ENCODE data around the gene RCAN2.
"Not testable (repeated sequence)": the region's sequence is repeated elsewhere in the genome, so short reads cannot be mapped to it uniquely, and the experiment has no call there.

Gene RCAN2

DNA sequence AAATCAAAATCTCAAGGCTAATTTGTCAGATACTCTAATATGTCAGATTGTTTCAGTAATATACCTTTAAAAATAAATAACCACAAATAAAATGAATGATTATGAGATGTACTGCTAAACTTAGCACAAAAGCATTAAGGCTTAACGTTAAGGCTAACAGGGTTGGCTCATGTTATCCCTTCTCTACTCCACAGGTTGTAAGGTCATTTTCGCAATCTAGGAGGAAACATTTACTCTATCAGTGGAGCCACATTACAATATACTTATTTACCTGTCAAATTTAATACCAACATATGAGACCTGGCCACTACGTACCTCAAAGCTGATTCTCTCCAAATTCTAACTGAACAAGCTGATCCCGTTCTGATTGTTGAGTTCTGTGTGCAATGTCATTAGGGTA, 95.7 kb downstream of the RCAN2 start:
- TF ChIP-seq TAF1 (IDR thresholded peaks at IDR 0.05; ENCODE audit: borderline replicate concordance, low read depth, low read length) (no peak), POLR2AphosphoS5 (IDR thresholded peaks at IDR 0.05; ENCODE audit: low read depth, low read length) (no peak), POLR2A (IDR thresholded peaks at IDR 0.05; ENCODE audit: low read depth, low read length) (no peak)
- FAIRE-seq: no peak
- DNase-seq (ENCODE audit: insufficient read length): no peak

DNA sequence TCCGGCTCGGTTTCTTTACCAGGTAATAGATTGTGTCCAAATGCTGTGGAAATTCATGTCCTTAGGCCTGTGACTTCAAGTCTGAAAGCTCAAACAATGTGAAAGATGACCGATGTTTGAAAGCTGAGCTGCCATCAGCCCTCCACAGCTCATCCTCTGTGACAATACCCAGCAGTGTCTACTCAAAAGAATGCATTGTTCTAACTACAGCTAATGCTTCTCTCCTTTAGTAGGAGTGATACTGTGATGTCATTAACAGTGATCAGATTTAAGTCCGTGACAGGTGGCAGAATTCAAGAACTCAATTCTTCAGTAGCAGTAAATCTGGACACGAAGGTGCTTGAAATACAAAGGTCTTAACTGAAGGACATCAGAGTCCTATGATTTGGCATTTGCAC, 97.3 kb downstream of the RCAN2 start:
- no peak for FAIRE-seq
- DNase-seq (ENCODE audit: insufficient read length): no peak
- no peak for TF ChIP-seq POLR2AphosphoS5 (IDR thresholded peaks at IDR 0.05; ENCODE audit: low read depth, low read length)

GRCh38 chr6:46393161-46393939, 97.9 kb downstream of the RCAN2 start:
- FAIRE-seq: no peak
- TF ChIP-seq POLR2A (IDR thresholded peaks at IDR 0.05; ENCODE audit: low read depth, low read length) (no peak), TAF1 (IDR thresholded peaks at IDR 0.05; ENCODE audit: borderline replicate concordance, low read depth, low read length) (no peak), POLR2AphosphoS5 (IDR thresholded peaks at IDR 0.05; ENCODE audit: low read depth, low read length) (no peak)
- DNase-seq (ENCODE audit: insufficient read length): no peak

DNA sequence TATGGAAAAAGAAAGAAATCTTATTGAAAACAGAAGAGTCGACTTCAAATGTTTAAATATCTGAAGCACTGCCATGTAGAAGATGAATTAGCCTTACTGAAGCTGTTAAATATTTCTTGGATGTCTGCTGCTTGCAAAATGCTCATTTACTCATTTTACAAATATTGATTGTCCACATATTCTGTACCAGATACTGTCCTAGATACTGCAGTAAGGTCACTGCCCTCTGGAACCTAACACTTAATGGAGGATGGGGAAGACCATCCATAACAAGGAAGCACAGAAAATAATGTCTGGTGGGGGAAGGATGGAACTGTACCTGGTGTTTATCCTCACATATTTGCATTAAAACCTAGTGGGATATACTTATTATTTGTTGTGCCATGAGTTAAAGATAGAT, 99.0 kb downstream of the RCAN2 start:
- DNase-seq (ENCODE audit: insufficient read length): no peak
- TF ChIP-seq POLR2A (IDR thresholded peaks at IDR 0.05; ENCODE audit: low read depth, low read length): no peak
- no peak for TF ChIP-seq POLR2AphosphoS5 (IDR thresholded peaks at IDR 0.05; ENCODE audit: low read depth, low read length)
- TF ChIP-seq TAF1 (IDR thresholded peaks at IDR 0.05; ENCODE audit: borderline replicate concordance, low read depth, low read length): no peak
- FAIRE-seq: no peak

- DNase-seq (ENCODE audit: insufficient read length) (no peak), FAIRE-seq (no peak)
- no peak for TF ChIP-seq POLR2A (IDR thresholded peaks at IDR 0.05; ENCODE audit: low read depth, low read length)
- TF ChIP-seq POLR2AphosphoS5 (IDR thresholded peaks at IDR 0.05; ENCODE audit: low read depth, low read length): no peak
- TF ChIP-seq TAF1 (IDR thresholded peaks at IDR 0.05; ENCODE audit: borderline replicate concordance, low read depth, low read length): no peak
These were observed 100.9 kb downstream of the RCAN2 start for GRCh38 chr6:46390153-46390876.

- DNase-seq (ENCODE audit: insufficient read length); FAIRE-seq: not testable (repeated sequence)
These were observed 103.5 kb downstream of the RCAN2 start for GRCh38 chr6:46387728-46388127.

- no peak for TF ChIP-seq POLR2A (IDR thresholded peaks at IDR 0.05; ENCODE audit: low read depth, low read length)
- no peak for TF ChIP-seq POLR2AphosphoS5 (IDR thresholded peaks at IDR 0.05; ENCODE audit: low read depth, low read length)
- TF ChIP-seq TAF1 (IDR thresholded peaks at IDR 0.05; ENCODE audit: borderline replicate concordance, low read depth, low read length): no peak
- no peak for DNase-seq (ENCODE audit: insufficient read length)
- FAIRE-seq: no peak
These were observed 109.7 kb downstream of the RCAN2 start for GRCh38 chr6:46381579-46381978.

DNA sequence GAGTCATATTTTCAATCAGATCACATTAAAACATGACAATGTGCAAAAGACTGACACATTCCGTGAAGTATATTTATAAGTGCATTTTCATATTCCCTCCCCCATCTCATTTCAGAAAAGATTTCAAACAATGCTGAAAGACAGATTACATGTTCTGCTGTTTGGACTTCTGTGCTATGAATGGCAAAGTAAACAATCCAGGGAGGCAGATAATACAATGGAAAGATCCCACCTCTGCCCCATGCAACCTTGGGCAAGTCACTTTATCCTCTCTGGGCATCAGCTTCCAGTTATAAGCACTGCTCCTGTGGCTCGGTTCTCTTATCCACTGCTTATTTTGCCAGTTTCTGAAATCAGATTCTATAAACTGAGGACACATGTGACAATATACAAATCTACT, 110.2 kb downstream of the RCAN2 start:
- FAIRE-seq: peak; percentile 70
- TF ChIP-seq TAF1 (IDR thresholded peaks at IDR 0.05; ENCODE audit: borderline replicate concordance, low read depth, low read length) (no peak), POLR2A (IDR thresholded peaks at IDR 0.05; ENCODE audit: low read depth, low read length) (no peak), POLR2AphosphoS5 (IDR thresholded peaks at IDR 0.05; ENCODE audit: low read depth, low read length) (no peak)

GRCh38 chr6:46380152-46380807, 111.0 kb downstream of the RCAN2 start:
- no peak for FAIRE-seq
- DNase-seq (ENCODE audit: insufficient read length): no peak
- TF ChIP-seq TAF1 (IDR thresholded peaks at IDR 0.05; ENCODE audit: borderline replicate concordance, low read depth, low read length) (no peak), POLR2AphosphoS5 (IDR thresholded peaks at IDR 0.05; ENCODE audit: low read depth, low read length) (no peak), POLR2A (IDR thresholded peaks at IDR 0.05; ENCODE audit: low read depth, low read length) (no peak)

More for the DNA sequence above, 110.2 kb downstream of the RCAN2 start:
- no peak for DNase-seq (ENCODE audit: insufficient read length)

DNA sequence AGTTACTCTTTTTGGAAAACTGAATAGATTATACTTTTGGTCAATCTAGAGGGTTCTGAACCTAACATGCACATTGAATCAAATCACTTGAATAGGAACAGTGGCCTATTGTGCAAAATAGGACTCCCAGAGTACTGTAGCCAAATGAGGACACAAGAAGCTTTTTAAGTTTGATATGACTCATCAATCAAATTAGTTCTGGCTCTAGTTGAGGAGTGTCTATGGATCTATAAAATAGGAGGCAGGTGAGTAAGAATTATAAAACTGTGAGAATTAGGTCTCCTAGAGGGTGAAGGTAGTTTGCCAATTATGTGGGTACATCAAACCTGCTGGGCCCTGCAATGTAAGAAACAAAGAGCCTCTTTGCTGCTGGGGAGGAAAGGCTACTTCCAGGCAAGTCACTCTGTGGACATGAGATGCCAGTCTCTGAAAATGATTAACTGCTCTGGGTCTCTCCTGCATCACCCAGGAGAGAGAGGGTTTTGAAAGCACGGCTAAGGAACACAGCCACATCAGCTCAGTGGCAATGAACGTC, 112.3 kb downstream of the RCAN2 start:
- TF ChIP-seq TAF1 (IDR thresholded peaks at IDR 0.05; ENCODE audit: borderline replicate concordance, low read depth, low read length) (no peak), POLR2AphosphoS5 (IDR thresholded peaks at IDR 0.05; ENCODE audit: low read depth, low read length) (no peak), POLR2A (IDR thresholded peaks at IDR 0.05; ENCODE audit: low read depth, low read length) (no peak)
- DNase-seq (ENCODE audit: insufficient read length) (no peak), FAIRE-seq (no peak)

DNA sequence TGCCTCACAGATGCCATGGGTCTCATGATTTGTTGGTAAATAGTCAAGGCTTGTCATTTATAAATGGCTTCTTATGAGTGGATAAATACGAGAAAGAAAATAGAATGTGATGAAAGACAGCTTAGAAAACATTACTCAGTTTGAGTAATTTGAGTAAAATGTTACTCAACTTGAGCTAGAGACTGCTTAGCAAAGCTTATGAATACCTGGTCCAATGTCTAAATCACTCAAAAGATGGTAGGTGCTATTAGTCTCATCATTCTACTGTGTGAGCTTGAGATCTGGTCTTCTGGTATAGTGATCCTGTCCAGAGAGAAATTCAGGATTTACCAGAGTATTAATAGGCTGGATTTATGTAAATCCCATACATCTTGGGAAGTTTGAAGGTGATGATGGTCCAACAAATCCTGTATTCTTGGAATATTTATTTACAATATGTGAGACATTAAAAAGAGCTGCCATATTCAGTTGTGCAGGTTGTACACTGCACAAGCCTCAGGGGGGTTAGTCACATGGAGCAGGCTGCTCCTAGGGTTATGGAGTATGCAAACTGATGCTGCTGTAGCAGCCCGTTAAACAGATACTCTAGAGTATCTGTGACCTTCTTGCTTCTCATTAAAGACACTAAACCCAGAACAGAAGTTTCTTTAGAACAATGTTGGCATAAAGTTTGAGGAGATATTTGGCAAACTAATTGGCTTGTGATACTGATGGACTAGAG, 112.9 kb downstream of the RCAN2 start:
- DNase-seq (ENCODE audit: insufficient read length) (no peak), FAIRE-seq (no peak)
- TF ChIP-seq POLR2A (IDR thresholded peaks at IDR 0.05; ENCODE audit: low read depth, low read length) (no peak), TAF1 (IDR thresholded peaks at IDR 0.05; ENCODE audit: borderline replicate concordance, low read depth, low read length) (no peak), POLR2AphosphoS5 (IDR thresholded peaks at IDR 0.05; ENCODE audit: low read depth, low read length) (no peak)

Measured in GM12892 (cell line).